HG02623 (cell line): ENCODE measurements around the gene B4GALNT1.
"Not testable (repeated sequence)": the region's sequence is repeated elsewhere in the genome, so short reads cannot be mapped to it uniquely, and the experiment has no call there.

Source experiments
- ATAC-seq: cut with Tn5 transposase; IDR thresholded peaks from one replicate; pipeline ENCODE4 v1.9.1; 2021; ENCODE audit warnings: moderate library complexity; ENCODE audit not compliant: unreplicated experiment

B4GALNT1 gene

DNA sequence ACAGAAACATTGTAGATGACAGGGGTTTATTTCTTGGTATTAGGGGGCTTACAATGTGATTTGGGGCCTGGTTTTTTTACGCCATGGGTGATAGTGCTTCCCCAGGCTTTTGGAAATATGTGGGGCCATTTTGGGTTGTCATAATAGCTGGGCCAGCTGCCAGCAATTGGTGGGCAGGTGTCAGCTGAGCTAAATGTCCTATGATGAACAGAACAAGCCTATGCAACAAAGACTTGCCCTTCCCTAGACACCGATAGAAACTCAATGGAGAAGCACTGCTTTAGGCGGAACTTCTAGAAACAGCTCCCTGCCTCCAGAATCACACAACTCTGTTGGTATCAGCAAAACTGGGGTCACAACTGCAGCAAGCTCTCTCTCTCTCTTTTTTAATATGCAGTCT, 5.1 kb upstream of the B4GALNT1 start:
- no peak for ATAC-seq

DNA sequence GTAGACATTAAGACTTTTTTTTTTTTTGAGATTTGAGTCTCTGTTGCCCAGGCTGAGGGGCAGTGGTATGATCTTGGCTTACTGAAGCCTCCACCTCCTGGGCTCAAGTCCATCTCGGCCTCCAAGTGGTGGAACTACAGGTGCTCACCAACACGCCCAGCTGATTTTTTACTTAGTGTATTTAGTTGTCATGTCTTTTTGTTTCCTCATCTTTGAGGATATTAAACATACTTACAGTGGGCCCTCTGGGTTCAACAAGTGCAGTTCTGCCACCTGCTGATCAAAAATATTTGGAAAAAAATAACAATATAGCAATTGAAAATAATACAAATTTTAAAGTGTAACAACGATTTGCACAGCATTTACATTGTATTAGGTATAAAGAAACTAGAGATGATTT, 4.4 kb upstream of the B4GALNT1 start:
- ATAC-seq: no peak

DNA sequence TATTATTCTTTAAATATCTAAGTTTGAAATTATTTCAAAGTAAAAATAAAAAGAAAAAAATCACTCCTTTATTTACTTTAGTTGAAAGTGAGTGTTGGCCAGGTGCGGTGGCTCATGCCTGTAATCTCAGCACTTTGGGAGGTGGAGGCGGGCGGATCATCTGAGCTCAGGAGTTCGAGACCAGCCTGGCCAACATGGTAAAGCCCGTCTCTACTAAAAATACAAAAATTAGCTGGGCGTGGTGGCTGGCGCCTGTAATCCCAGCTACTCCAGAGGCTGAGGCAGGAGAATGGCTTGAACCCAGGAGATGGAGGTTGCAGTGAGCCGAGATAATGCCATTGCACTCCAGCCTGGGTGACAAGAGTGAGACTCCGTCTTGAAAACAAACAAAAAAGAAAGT, 3.7 kb upstream of the B4GALNT1 start:
- not testable (repeated sequence) for ATAC-seq

DNA sequence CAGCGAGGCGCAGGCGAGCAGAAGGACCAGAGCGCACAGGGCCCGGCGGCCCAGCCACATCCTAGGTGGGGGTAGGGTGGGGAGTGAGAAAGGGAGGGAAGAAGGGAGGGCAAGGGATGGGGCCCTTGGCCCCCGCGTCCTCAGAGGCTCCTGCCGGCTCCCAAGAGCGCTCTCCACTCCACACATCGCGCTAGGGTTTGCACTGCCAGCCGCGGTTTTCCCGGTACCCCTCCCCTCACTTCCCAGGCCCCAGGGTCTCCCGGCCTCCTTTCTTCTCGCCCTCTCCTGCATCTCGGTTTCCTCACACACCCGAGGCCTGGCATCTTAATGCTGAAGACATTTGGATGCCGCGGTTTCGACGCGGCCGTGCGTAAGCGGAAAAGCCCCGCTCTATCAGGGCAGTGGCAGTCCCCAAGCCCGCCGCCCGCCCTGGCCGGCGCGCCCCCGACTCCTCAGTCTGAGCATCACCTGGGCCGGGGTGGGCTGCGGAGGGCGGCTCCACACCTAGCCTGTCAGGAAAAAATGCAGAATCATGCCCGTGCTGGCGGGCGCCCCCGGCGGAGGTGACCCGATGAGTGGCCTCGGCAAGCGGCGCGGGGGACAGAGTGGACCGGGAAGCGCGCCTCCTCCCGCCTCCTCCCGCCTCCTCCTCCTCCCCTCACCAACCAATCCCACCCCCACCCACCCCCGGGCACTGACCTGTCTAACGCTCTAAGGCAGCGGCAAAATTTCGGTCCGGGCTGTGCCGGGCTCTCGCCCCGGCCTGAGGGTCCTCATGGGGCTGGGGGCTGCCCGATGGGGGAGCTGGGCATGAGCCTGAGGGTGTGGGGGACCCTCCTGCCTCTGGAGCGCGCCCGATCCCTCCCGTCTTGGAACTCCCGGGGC, 686 bp downstream of the B4GALNT1 start:
- ATAC-seq: peak; percentile 12

DNA sequence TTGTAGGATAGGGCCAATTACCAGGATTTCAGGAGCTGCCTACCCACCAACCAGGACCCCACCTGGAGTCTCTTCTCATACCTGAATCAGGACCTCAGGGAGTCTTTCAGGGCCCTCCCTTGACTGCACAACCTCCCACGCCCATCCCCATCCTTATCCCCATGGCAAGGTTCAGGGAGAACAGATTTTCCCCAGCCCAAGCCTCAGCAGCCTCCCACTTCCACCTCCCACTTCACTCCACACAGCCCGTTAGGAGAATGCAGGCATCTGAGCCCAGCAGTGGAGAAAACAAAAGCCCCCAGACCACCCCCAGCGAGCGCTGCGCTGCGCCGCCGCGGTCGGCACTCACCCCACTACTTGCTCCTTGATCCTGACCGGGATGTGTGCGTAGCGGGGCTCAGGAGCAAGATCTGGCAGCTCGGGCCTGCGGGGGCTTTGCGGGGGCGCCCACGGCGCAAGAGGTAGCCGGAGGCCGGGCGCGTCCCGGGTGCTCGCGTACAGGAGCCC, 1.4 kb downstream of the B4GALNT1 start:
- ATAC-seq: no peak

DNA sequence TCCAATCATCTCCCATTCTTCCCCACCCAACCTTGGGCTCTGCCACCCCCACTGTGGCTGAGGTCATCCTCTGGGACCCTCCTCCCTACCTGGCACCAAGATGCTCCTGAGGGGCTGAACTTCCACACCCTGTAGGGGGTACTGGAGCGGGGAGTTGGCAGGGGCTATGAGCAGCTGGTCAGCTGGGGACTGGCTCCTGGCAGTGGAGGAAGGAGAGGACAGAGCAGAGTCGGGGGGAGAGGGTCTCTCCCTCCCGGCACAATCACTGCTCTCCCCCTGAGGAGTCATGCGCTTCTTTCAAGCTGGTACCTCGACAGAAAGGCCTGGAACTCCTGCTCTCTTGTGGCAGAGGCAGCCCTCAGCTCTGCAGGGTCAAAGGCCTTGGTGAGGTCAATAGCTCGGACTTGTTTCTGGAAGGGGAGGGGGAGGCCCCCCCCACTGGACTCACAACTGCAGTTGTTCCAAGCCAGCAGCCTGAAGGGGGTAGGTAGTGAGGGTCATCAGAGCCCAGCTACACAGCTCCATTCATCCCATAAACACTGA, 2.0 kb downstream of the B4GALNT1 start:
- ATAC-seq: no peak

DNA sequence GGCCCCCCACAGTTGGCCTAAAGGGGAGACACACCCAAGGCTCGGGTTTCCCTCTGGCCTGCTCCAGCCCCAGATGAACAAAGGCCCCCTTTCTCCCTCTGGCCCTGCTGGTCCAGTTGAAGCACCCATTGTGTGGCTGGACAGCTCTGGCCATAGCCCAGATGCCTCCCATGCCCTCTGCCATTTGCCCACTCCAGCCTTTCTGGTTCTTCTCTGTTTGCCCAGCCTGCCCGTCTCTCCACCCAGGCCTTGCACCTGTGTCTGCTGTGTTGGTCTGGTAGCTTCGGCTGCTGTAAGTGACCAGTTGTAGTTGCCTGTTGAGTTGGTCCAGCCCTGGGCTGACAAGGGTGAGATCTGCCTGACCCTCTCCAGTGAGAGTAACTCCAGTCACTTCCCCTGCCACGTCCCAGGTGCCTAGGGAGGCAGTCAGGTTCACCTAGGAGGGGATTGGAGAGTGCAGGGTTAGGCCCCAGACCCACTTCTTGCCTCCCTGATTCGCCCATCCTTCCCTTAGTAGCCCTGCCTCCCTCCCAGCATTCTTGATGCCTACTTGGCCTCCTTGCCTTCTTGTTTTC, 3.0 kb downstream of the B4GALNT1 start:
- no peak for ATAC-seq

DNA sequence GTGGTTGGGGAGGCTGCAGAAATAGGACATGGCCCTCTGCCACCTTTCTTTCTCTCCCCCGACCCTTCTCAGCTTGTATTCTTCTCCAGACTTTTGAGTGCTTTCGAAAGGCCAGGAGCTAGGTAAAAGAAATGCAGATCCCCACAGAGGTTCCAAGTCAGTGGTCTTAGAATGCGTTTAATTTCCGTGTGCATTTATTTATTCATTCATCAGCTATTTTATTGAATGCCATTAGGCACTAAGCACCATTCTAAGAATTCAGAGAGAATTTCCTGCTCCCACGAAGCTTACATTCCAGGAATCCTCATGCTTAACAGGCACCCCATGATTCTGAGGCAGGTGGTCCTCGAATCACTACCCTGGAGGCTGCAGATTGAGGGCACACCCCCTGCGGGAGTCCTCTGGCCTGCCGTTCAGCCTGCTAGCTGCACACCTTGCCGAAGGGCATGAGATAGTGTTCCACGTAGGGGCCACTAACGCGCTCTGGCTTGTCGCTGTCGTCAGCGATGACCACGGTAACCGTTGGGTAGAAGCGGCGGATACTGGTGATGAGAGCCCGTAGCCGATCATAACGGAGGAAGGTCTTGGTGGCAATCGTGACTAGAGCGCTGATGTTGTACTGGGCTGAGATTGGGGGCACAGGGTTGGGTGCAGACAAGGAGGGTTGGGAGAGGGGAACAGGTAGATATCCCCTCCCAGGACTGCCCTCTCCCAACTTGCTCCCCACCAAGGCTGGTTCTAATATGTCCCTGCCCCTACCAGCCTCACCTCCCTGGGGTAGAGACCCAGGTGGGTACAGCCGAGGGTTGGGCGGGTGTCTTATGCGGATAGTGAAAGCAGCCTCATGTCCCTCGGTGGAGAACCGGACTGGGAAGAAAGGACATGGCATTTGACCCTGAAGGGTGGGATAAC, 4.5 kb downstream of the B4GALNT1 start:
- ATAC-seq: no peak

DNA sequence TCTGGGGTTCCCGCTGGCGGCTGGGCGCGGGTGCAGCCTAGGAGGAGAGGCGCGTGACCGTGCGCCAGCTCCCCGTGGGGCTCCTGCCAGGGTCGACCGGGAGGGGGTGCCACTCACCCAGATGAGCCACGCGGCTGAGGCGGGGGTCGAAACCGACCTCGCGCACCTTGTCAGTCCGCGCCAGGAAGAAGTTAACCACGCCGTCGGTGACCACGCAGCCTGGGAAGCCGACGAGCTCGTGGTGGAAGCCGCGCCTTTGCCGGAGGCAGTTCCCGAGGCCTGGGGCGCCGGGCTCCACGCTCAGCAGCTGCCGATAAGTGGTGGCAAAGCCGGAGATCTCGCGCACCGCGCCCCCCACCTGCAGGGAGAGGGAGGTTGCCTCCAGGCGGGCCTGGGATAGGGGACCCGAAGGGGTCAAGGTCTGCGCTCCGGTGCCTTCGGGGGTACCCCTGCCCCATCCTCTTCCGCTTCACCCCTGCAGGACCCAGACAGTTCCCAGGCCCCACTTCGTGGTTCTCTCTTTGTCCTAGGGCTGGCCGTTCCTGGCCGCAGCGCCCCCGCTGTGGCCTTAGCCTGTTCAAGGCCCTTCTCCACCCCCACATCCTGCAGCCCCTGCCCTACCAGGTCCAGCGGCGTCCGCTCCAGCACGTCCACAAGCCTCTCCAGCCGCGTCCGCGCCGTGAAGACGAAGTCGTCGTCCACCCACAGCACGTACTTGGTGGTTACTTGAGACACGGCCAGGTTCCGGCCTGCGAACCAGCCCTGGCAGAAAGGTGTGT, 5.3 kb downstream of the B4GALNT1 start:
- no peak for ATAC-seq

DNA sequence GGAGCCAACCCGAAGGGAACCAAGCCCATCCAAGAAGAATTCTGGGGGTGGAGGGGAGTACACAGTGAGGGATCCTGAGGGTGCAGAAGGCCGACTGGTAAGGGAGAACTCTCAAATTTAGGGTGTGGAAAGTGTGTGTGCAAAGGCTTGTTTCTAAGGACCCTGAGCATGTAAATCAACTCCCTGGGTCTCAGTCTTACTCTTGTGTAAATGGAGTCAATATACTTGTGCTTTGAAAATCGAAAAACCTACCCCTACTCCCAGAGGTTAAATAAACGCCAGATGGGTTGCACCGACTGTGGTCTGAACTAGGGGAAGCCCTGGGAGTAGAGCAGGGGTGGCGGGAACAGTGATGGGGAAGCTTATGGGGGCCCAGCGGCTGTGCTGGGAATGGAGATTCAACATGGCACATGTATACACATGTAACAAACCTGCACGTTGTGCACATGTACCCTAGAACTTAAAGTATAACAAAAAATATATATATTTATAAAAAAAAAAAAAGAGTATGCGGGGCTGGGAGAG, 6.0 kb downstream of the B4GALNT1 start:
- ATAC-seq: no peak

DNA sequence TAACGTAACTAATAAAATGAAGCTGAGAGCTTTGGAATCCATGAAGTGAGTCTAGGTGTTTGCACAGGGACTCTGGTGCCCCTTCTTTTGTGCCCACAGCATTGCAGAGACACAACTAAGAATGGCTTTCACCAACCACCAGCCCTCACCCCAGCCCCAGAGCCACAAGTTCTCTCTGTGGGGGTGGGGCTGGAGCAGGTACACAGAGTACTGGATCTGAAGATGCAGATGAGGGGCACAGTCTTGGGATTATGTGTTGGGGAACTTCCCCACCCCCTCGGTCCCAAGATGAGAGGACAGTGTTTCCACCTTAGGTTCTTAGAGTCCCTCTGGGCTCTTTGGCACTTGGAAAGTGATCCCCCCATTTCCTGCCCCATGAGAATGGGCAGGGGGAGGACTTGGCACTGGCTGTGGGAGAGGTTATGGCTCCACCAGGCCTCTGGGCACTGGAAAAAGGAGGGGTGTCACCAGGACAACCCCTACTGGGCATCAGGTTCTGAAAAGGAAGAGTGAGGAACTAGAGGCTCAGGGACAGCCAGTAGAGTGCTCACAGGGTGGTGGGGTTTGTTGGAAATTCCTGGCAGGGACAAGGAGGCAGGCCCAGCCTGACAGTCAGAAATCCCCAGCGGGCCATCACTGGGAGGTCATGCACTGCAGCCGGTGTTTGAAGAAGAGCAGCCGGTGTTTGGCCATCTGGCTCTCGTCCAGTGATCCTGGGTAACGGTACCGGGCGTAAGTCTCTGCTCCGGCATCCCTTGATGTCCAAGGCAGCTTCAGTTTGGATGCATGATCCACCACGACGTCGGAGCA, 6.7 kb downstream of the B4GALNT1 start:
- ATAC-seq: no peak

DNA sequence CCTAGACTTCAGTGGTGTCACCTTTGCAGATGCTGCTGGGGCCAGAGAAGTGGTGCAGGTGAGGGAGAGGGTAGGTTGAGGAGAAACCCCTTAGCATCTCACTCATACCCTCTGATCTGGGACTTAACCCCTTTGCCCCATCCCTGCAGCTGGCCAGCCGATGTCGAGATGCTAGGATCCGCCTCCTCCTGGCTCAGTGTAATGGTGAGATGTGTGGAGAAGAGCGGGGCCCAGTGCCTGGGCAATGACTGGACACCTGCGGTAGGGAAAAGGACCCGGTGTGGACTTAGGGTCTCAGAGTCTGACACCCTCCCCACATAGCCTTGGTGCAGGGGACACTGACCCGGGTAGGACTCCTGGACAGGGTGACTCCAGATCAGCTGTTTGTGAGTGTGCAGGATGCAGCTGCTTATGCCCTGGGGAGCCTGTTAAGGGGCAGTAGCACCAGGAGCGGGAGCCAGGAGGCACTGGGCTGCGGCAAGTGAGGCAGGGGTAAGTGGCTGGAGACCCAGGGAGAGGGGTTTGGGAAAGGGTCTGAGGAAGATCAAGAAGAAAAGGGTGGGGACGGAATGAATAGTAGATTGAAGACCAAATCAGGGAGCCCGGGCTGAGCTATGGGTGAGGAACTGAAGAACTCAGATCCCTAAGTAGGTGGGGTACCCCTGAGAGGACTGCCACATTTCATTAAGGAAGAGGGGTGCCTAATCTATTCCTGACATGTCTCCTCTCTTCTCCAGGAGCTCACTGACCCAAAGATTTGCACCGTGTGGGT, 7.6 kb downstream of the B4GALNT1 start:
- no peak for ATAC-seq

DNA sequence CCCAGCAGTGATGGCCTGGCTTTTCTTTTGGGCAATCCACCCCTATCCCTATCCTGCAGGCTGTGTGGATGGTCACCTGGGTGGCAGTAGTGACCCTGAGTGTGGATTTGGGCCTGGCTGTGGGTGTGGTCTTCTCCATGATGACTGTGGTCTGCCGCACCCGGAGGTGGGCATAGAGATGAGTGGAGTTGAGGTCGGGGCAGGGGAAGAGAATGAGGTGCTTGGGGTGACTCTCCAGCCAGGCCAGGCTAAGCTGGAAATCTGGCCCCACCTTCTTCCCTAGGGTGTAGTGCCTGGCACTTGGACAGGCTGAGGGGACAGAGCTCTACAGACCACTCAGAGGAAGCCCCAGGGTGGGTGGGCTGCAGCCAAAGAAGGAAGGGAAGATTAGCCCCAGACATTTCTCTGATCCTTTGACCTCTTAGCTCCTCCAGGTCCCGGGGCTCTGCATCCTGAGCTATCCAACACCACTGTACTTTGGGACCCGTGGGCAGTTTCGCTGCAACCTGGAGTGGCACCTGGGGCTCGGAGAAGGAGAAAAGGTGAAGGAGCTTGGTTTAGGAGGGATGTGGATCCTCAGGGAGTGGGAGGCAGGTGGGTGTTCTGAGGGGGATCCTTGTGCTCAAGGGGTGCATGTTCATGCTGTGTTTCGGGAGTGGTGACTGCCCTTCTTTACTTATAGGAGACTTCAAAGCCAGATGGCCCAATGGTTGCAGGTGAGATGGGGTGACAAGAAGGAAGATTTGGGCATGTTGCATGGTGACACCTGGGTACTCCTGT, 8.4 kb downstream of the B4GALNT1 start:
- no peak for ATAC-seq

DNA sequence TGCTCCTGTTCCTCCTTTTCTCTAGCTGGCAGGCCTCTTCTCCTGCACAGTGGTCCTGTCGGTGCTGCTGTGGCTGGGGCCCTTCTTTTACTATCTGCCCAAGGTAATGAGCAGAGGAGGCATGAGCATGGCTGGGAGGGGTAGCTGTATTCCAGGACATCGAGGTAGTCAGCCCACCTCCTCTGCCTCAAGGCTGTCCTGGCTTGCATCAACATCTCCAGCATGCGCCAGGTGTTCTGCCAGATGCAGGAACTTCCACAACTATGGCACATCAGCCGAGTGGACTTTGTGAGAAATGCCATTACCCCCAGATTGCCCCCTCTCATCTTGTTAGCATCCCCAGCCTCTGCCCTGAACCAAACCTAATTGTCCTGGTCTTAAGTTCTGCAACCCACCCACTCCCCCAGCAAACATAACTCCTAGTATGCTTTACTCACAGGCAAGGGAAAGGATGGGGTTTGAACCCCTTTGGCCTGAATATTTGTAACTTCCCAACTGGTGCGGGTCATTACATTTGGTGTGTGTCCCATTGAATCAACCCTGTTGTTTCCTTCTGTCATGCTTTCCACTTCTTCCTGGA, 9.1 kb downstream of the B4GALNT1 start:
- no peak for ATAC-seq

DNA sequence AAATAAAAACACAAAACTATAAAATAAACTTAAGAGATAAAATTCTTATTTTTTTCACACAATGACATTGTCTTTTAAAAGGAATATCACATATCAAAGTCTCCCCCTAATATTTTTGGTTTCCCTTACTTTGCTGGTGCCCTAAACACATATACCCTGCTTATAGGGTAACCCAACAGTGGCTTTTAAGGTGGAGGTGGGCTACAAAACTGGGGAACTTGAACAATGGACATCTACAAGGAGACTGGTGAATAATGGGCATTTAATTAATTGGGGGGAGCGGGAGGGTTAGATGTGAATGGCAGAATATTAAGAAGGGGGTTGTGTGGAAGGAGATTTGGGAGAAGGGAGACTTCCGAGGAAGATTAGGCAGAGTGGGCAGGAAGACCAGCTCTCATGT, 9.6 kb downstream of the B4GALNT1 start:
- no peak for ATAC-seq

DNA sequence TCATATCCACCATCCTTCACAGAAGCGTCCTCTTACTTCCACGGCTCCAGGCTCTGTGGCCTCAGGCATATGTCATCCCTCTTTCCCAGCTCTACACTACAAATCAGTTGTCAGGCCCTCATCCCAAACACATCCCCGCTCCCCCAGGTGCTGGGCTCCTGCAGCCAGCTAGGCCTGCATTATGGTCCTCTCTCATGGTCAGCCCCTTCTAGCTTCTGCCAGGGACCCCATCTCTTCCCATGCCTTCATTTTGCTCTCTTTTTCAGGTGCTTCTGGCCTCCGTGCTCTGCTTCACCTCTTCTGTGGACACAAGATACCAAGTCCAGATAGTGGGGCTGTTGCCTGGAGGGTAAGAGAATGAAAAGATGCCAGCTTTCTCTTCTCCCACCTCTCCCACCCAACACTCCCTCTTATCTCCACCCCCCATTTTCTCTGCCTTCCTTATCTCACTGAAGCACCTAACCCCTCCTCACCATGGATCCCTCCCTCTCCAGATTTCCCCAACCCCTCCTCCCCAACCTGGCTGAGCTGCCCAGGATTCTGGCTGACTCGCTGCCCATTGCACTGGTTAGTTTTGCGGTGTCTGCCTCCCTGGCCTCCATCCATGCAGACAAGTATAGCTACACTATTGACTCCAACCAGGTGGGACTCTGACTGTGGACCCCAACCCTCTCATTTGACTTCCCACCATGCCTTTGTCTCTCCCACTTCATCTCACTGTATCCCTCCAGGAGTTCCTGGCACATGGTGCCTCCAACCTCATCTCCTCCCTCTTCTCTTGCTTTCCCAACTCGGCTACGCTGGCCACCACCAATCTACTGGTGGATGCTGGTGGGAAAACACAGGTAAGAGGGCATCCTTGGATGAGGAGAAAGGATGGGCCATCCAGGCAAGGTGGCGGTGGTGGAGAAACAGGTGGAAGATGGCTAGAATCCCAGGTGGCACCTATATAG, 10.4 kb downstream of the B4GALNT1 start:
- ATAC-seq: no peak
